DMS53 (cell line): ENCODE measurements around the gene INF2.

Experiments
- DNase-seq: peaks from one replicate; lab custom pipeline; 2025; lab: John Stamatoyannopoulos, UW

The INF2 gene

DNA sequence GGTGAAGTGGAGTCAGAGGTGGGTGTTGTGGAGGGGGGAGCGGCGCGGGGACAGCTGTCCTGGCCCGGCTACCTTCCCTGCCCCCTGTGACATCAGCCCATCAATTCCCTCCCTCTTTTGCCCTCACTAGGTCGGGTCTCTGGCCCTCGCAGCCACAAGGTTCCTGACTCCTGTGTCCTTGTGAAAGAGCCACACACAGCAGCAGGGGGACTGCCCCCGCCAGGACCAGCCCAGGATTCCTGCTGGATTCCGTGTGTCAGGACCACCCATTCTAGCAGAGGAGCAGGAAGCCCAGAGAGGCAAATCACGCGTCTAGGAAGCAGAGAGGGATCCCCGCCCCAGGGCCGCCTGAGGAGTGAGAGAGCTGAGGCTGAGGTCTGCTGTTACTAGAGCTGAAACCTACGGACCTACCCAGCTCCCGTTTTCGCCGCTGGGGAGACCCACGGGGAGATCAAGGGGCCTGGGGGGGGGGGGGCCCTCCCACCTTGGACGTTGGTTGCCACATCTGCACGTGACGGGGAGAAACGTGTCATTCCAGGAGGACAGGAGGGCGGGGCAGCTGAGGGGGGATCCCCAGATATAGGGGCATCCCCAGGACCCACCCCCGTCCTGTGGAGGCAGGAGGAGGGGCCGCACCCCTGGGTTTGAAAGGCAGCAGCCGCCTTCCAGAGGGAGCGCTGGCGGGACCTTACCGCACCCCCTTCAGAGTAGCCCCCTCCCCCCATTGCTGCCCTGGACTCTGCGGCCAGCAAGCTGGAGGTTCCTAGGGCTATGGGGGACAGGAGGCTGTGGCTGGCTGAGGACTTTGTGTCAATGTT lies 12.5 kb upstream of the INF2 start:
- no peak for DNase-seq

DNA sequence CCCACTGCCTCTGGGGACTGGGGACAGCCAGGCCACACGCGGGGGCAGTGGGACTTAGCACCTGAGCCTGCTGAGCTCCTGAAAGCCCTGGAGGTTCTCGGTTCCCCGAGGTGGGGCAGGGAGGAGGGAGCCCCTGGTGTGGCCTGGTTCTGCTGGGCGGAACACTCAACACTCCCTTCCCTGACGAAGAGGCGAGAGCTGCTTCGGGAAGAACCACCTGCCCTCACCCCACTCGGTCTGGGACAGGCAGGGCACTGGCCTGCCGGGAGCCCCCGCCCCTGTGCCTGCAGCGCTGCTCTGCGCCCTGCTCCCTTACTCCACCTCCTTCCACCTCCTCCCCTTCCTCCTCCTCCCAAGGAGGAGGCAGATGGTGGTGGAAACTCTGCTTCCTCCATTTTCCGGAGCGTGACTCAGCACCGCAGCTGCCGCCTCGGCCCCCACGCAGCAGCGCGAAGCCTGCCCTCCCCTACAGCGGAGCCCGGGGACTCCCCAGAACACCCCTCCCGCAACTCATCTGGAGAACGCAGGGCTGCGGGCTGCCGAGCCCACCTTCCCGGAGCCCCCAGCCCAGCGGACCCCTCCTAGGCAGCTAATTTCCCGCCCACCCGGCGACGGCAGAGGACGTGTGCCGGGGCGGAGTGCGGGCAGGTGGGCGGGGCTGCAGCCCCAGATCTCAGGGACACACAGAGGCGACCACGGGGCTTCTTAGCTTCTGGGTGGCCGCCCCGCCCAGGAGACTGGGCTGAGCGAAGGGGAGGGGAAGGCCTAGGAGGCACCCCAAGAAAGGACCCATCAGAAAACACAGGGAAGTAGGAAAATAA lies 11.7 kb upstream of the INF2 start:
- peak; percentile 85 for DNase-seq

DNA sequence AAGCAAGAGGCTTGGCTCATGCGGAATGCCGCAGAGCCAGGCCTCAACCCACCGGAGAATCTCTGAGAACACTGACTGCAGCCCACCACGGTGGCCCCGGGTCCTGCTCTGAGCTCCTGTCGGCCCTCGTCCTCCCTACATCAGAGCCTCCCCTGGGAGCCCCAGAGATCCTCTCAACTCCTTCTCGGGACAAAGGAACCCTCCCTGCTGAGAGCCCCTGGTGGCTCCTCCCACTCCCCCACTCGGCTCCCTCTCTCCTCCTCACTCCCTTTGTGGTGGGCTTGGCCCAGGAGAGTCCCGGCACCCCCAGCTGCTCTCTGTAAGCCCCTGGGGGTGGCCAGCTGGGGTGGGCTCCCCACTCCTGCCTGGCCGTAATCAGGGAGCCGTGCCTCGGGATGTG lies 11.1 kb upstream of the INF2 start:
- peak; percentile 45 for DNase-seq

DNA sequence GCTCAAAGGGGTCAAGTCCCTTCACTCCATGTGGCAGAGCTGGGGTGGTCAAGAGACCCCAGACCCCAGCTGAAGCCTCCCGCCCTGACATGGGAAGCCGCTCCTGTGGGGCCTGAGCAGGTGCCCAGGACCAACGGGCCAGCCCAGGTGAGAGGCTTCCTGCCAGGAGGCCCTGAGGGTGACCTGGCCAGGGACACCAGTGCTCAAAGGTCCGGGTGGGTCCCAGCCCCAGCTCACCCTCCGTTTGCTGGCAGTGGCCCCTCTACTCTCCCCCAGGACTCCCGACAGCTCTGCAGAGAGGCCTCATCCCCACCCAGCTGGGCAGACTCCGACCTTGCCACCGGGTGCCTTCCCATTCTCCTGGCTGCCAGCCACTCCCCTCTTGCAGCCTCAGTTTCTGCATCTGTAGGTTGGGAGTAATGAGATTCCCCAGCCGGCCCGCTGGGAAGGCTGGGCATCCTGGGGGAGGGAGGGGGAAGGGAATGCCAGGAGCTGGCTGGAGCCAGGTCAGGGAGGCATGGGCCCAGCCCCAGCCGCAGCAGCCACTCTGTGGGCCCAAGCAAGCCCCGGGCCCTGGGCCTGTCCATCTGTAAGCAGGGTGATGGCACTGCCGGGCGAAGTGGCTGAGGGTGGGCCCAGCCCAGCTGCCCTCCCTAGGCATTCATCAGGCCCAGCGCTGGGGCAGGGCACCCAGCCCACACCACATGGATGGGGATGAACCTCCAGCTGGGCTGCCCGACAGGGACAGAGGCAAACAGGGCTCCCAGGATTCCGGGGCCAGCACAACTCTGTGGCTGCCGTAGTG lies 10.3 kb upstream of the INF2 start:
- DNase-seq: no peak

DNA sequence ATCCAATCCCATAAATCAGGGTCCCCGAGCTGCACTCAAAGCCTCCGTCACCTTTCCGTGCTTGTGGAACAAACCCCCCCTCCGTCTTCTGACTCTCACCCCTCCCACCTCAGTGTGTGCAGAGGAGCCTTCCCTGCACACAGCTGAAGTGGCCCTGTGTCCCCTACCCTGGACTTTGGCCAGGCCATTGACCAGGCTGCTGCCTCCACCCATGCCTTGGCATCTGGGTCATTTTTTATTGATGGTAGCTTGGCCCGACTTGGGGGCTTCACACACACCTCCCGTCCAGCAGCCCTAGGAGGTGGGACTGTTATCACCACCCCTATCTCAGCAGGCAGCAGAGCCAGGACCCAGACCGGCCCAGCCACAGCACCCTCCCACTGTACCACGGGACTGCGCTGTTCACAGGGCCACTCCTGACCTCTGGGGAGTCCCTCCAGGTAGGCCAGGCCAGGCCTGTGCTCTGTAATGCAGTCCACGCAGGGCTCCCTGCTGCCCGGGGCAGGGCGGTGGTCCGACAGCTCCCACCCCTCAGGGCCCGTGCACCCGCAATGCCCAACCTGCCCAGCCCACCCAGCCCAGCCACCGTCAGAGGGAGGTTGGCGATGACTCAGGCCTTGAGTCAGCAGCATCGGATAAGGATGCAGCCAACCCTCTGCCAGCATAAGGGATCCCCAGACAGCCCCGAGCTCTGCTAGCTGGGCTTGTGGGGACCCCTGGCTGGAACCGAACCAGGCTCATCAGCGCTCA lies 9.2 kb upstream of the INF2 start:
- peak; percentile 55 for DNase-seq

DNA sequence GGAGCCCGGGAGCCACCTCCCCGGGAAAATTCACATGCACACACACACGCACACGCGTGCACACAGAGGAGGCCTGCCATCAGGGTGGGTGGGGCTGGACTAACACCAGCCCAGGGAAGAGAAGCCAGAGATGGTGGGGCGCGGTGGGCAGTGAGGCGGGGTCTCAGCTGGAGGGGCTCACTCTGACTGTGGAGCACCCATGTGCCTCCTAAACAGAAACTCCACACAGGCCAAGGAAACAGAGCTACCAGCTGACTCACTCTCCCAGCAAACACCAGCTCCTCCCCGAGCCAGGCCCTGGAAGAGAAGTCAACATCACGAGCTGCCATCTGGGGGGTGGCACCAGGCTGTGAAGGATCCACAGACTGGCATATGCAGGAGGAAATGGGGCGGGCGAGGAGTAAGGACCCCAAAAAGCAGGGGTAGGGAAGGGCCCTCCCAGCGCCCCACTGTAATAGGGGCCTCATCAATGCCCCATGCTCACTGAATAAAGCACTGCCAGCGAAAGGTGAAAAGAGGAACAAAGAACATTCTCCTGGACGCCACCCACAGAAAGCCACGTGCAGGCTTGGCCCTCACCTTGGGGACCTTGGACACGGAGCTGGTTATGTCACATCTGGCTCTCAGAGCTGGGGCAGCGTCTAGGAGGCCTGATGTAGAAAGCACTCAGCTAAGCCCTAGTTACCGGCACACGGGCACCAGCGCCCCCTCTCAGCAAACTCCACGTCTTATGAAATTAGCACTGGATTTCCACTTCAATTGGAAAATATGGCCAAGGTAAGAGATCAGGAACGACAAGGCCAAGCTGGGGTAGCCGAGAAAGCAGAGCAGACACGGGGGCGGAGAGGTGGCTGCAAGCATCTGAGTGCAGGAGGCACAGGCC lies 8.4 kb upstream of the INF2 start:
- peak; percentile 66 for DNase-seq

DNA sequence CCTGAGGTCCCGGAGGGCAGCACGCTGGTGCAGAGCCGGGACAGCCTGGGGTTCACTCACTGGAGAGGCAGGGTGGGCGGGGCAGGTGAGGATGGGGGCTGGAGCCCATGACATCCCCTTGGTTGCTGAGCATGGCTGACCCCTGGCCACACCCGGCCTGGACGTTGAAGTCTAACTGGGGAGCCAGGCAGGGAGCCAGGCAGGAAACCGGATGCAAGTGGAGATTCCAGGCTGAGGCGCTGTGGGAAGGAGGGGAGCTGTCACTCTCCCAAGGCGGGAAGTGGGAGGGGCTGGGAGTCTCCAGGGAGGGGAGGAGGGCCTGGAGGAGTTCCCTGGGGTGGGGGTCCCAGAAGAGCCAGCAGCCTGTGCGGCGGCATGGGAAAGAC lies 7.7 kb upstream of the INF2 start:
- no peak for DNase-seq

DNA sequence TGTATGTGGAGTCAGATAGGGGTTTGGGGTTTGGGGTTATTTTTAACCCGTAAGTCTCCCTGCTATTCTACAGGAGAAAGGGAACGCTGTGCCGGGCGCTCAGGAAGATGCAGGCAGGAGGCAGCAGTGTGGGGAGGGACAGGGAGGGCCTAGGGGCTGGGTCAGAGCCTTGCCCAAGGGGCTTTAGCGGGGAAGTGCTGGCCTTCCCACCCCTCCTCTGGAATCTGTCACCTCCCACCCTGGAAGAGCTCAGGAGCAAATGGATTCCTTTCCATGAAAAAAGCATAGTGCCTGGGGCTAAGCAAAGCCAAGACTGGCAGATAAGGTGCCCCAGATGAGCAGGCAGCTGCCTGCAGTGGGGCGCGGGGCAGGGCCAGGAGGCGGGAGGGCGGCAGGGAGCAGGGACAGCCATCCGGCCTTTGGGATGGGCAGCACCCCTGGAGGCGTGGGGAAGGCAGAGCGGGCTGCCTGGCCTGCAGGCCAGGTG lies 7.3 kb upstream of the INF2 start:
- no peak for DNase-seq

DNA sequence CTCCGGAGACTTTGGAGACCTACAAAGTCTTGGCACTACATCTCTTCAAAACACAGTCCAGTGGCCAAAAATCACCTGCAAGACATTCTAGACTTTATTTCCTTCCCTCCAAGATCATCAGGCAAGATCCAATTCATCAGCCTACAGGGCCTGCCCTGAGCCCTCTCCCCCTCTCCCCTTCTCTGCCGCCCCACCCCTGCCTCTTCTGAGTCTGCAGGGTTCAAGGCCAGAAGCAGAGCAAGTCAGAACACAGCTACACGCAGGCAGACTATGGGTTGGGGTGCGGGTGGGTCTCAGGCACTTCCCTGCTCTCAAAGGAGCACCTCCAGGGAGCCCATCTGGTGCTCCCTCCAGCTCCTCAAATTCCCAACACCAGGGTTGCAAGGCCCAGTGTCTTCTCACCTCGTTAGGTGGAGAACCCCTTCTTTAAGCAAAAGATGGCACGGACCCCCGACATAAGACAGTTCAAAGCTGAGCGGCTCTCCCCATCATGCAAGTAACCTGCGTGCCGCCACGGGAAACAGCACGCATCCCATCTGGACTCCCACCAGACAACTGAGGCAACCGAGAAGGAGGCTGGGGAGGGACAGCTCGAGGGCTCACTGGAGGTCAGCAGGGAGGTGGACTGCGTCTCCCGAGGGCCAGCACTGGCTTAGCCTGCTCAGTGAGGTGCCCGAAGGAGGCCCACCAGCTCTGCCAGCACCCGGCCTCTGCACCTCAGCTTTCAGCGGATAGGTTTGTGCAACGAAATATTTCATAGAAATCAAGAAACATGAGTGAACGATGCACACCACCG lies 5.6 kb upstream of the INF2 start:
- no peak for DNase-seq

DNA sequence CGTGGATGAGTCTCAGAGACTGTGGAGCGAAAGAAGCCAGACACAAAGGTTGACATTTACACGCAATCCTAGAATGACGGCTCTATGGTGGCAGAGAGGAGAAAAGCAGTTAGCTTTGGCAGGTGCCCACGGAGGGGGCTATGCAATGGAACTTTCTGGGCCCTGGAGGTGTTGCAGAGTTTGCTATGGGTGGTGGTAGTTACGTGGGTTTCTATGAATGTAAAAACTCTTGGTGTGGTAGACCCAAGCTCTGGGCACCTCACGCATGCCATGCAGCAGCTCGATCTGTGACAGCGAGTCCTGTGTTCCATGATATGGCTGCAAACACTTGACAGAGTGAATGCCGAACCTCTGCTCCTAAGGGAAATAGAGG lies 5.0 kb upstream of the INF2 start:
- no peak for DNase-seq

DNA sequence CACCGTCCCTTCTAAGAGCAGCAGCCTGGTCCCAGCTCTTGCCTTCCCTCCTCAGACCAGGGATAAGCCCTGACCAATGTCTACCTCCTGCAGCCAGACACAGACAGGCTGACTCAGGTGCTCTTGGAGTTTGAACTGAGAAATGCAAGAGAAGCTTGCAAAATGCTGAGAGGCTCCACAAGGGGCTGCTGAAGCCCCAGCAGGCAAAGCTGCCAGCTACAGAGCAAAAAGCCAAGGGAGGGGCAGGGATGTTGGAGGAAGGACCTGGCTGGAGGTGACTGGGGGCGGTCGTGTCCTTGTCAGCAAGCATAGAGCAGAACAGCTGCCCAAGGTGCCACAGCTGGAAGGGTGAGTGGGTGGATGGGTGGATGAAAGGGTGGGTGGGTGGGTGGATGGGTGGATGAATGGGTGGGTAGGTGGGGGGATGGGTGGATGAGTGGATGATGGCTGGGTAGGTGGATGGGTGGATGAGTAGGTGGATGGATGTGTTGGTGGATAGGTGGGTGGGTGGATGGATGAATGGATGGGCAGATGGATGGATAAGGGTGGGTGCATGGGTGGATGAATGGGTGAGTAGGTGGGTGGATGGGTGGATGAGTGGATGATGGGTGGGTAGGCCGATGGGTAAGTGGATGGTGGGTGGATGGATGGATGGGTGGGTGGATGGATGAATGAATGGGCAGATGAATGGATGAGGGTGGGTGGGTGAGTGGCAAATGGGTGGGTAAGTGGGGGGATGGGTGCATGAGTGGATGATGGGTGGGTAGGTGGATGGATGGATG lies 4.0 kb upstream of the INF2 start:
- no peak for DNase-seq

DNA sequence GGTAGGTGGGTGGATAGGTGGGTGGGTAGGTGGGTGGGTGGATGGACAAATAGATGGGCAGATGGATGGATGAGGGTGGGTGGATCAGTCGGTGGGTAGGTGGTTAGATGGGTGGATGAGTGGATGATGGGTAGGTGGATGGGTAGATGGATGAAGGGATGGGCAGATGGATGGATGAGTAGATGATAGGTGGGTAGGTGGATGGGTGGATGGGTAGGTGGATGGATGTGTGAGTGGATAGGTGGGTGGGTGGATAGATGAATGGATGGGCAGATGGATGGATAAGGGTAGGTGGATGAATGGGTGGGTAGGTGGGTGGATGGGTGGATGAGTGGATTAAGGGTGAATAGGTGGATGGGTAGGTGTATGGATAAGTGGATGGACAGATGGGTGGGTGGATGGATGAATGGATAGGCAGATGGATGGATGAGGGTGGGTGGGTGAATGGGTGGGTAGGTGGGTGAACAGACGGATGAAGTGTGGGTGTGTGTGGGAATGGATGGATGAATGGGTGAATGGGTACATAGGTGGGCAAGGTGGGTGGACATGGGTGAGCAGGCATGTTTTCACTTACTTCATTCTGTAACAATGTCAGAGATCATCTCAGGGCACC lies 3.3 kb upstream of the INF2 start:
- no peak for DNase-seq

DNA sequence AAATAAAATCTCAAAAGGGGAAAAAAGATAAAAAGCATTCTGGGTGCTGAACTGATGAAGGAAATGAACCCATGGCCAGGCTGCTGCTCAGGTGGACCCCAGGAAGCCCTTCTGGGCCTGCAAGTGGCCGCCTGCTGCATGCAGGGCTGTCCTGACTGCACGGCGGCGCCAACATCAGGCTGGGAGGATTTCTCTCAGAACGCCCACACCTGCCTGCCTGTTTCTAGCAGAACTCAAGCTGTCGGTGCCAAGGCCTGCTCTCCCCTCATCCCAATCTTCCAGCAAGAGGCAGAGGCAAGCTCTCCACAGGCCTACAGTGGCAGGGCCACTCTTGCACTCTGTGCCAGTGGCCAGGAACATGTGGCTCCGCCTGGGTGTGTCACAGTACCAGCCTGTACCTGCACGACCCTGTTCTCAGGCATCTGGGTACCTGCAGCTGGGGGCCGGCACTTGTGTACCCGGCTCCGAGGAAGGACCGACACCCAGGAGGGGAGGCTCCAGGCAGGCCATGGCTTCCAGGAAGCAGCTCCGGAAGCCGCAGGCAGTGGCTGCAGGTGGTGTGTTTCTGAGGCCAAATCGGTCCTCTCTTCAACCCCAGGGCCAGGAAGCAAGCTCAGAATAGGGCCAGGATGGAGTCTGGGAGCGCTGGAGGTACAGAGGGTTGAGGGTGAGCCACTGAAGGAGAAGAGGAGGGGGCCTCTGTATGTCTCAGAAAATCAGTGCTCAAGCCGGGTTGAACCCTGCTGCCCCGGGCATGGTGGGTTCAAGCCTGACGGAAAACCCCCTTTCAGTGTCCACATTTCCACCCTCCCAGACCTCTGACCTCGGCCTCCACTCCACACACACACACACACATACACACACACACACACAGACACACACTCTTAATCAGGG lies 2.5 kb upstream of the INF2 start:
- no peak for DNase-seq

DNA sequence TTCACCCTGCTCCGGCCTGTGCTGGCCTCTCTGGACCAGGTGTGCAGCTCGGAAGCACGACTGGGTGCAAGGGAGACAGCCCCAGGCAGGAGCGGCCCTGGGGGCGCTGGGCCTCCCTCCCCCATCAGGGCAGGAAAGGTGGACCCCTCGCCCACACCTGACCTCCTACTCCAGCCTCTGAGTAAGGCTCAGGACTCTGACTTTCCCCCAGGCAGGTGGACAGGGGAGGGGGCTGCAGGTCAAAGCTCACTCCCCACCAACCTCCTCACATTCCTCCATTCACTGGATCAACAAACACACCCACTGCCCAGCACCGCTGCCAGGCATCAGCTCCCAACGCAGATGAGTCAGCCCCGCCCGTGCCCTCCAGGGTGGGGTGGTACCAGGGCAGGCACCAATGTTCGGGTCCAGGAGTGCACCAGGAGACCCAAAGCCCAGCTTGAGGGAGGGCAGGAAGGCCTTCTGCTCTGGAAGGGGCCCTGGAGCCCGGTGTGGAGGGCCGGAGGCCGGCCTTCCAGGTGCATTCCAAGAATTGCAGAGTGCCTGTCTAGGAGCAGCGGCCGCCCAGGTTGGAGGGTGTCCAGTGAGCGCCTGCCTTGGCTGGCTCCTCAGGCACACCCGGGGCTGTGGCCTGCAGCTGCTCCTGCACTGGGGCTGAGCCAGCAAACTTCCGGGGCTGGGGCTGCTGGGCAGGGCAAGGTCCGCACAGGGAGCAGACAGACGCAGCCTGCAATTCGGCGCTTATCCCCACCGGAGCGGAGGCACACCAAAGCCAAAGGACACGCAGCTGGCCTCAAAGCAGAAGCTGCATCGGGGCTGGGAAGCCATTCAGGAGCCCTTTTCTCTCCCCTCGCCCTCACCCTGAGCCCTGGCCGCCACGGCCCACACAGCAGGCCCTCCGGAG lies 1.6 kb upstream of the INF2 start:
- DNase-seq: peak; percentile 92

DNA sequence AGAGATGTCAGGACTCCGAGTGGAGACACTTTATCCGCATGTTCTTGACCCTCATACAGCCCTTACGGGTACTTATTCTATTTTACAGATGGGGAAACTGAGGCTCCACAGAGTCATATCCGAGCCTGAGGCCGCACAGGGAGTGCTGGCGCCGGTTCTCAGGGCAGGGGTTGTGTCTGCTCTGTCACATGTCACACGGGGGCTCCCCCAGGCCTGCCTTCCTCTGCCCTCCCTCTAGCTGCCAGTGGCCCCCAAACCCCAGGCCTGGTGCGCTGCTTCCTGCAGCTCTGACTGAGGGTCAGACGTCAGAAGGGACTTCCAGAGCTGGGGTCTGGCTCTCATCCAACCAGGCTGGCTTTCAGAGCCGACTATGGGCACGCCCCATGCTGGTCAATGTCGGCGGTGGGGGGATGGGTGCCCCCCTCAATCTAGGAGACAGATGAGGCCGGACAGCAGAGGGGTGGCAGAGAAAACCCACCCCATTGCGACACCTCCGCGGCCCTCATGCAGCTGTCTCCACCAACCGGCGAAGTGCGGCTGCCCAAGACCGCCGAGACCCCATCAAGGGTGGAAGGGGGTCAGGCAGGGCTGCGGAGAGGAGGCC lies 811 bp upstream of the INF2 start:
- peak; percentile 52 for DNase-seq
